HG03460 (cell line): ENCODE measurements around the gene NGRN.

Experiments
- ATAC-seq: cut with Tn5 transposase; IDR thresholded peaks from one replicate; pipeline ENCODE4 v1.9.1; 2021; ENCODE audit not compliant: unreplicated experiment

The NGRN gene

GRCh38 chr15:90265271-90266060 lies at the start of gene NGRN:
Gene NGRN (plus strand): TSS chr15:90265672. CDS start chr15:90265713, 41 bp downstream.
- peak; percentile 92 for ATAC-seq

- ATAC-seq = no peak
These were observed 47.6 kb upstream of the NGRN start for GRCh38 chr15:90217671-90218394.

- ATAC-seq = peak; percentile 51
These were observed 45.9 kb upstream of the NGRN start for GRCh38 chr15:90219421-90220141.

DNA sequence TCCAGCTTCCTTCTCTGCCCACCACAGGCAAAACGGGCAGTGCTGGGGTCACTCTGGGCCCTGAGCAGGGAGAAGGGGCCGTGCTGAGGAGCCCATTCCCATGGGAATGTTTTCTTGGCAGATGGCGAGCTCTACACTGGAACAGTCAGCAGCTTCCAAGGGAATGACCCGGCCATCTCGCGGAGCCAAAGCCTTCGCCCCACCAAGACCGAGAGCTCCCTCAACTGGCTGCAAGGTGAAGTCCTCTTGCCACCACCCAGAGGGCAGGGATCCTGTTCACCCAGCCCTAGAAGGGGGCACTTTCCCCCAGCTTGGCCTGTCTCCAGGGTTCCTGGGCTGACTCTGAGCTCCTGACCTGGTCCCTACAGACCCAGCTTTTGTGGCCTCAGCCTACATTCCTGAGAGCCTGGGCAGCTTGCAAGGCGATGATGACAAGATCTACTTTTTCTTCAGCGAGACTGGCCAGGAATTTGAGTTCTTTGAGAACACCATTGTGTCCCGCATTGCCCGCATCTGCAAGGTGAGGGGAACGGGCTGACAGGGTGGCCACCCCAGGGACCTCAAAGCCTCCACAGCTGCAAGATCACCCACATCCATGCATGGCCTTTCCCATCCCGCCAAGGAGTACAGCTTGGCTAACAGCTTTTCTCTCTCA lies 44.1 kb upstream of the NGRN start:
- ATAC-seq = no peak

GRCh38 chr15:90222547-90222946 lies 42.9 kb upstream of the NGRN start:
- ATAC-seq = no peak

GRCh38 chr15:90223441-90224165 lies 41.9 kb upstream of the NGRN start:
- no peak for ATAC-seq

DNA sequence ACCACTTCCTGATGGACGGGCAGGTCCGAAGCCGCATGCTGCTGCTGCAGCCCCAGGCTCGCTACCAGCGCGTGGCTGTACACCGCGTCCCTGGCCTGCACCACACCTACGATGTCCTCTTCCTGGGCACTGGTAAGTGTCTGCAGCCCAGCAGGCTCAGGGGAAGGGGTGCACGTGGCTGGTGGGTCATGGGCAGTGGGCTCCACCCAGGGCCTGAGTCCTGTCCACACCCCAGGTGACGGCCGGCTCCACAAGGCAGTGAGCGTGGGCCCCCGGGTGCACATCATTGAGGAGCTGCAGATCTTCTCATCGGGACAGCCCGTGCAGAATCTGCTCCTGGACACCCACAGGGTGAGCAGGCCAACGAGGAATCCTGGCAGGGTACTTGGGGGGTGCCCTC lies 40.4 kb upstream of the NGRN start:
- no peak for ATAC-seq

- ATAC-seq = no peak
These were observed 39.8 kb upstream of the NGRN start for GRCh38 chr15:90225504-90226234.

- ATAC-seq = no peak
These were observed 38.1 kb upstream of the NGRN start for GRCh38 chr15:90227336-90227735.

DNA sequence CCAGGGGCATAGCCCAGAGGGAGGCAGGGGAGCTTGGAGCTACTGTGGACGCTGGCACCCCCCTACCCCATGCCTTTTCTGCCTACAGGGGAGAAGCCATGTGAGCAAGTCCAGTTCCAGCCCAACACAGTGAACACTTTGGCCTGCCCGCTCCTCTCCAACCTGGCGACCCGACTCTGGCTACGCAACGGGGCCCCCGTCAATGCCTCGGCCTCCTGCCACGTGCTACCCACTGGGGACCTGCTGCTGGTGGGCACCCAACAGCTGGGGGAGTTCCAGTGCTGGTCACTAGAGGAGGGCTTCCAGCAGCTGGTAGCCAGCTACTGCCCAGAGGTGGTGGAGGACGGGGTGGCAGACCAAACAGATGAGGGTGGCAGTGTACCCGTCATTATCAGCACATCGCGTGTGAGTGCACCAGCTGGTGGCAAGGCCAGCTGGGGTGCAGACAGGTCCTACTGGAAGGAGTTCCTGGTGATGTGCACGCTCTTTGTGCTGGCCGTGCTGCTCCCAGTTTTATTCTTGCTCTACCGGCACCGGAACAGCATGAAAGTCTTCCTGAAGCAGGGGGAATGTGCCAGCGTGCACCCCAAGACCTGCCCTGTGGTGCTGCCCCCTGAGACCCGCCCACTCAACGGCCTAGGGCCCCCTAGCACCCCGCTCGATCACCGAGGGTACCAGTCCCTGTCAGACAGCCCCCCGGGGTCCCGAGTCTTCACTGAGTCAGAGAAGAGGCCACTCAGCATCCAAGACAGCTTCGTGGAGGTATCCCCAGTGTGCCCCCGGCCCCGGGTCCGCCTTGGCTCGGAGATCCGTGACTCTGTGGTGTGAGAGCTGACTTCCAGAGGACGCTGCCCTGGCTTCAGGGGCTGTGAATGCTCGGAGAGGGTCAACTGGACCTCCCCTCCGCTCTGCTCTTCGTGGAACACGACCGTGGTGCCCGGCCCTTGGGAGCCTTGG lies 37.4 kb upstream of the NGRN start:
- no peak for ATAC-seq

GRCh38 chr15:90228960-90229359 lies 36.5 kb upstream of the NGRN start:
- ATAC-seq = no peak

GRCh38 chr15:90230071-90230494 lies 35.4 kb upstream of the NGRN start:
- no peak for ATAC-seq

DNA sequence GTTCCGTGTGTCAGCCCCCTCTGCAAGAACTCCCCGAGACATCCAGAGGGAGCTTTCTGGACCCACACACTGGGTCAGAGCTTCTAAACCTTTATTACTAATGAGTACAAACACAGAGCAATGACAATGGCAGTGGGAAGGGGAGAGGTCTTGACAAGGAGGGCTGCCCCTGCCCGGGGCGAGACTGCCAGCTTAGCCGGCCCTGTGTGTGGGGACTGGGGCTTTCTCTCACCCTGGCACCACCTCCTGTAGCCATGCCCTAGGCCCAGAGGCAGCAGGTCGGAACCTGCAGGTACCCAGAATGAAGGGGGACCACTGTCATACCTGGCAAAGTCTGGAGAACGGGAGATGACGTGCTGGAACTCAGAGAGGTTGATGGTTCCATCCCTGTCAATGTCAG lies 34.9 kb upstream of the NGRN start:
- ATAC-seq = no peak

DNA sequence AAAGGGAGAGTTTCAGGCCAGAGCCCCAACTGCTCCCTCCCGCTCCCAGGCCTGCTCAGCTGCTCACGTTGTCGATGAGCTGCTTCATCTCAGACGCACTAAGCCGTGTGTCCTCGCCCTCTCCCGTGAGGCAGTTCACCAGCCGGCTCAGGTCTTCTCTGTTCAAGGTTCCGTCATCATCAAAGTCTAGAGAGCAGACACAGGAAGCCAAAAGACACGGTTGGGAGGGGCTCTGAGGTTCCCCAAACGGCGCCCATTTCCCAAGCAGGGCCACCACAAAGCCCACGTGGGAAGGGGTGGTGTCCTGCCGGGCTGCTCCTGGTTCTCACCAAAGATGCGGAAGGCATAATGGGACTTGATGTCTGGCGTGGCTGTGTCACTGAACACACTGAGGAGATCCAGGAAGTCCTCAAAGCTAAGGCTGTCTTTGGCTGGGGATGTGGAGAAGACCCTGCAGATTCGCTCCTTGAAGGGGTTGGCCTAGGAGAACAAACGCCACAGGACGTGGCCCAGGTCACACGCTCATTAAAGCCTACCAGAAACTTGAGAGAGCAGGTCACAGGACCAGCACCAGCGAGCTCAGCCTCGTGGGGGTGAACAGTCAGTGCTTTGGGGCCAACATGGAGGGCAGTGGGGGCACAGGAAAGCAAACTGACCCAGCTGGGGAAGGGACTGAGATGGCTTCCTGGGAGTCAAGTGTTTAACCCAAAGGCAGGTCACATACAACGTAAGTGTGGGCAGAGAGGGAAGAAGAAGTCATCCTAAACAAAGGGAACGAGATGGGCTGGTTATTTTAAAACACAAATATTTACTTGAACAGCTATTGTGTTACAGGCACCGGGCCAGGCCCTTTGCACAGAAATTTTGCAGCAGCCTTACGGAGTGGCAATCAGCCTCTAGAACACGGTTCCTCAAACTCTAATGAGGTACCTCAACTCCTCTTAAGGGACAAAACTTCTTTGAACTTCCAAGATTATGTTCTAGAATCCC lies 34.1 kb upstream of the NGRN start:
- no peak for ATAC-seq

DNA sequence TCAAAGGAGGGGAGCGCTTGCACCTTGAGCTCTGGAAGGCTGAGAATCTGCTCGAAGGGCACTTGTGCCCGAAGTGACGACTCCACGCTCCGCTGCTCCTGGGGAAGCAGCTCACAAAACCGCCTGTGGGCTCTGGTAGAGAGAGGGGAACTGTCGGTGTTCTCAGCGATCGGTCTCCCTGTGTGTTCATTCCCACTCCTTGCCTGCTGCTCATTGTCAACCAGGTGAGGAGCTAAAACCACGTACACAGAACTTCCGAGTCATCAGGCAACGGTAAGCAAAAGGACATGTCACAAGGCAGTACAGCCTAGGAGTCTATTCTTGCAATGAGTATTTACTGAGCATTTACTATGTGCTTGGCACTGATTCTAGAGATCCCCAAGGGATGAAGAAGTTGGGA lies 33.3 kb upstream of the NGRN start:
- no peak for ATAC-seq

GRCh38 chr15:90232941-90233386 lies 32.5 kb upstream of the NGRN start:
- no peak for ATAC-seq

- ATAC-seq = peak; percentile 79
These were observed 31.9 kb upstream of the NGRN start, which contains the start of gene CIB1 for GRCh38 chr15:90233387-90234095. Gene CIB1 (minus strand): TSS chr15:90233941. CDS start chr15:90233885, 56 bp downstream.
